GM19239 (cell line): ENCODE results near the gene ZFP64.
"Not testable (repeated sequence)": the region's sequence is repeated elsewhere in the genome, so short reads cannot be mapped to it uniquely, and the experiment has no call there.

Experiments used
- DNase-seq: peaks from one replicate; pipeline ENCODE4 v3.0.0; 2011; ENCODE audit warnings: low spot score; ENCODE audit not compliant: insufficient read length
- FAIRE-seq: peaks from 2 replicates; lab custom pipeline; 2011; peaks lifted over from hg19 to GRCh38; lab: Jason Lieb, UNC

The ZFP64 gene

GRCh38 chr20:52167232-52167840 is 24.2 kb downstream of the ZFP64 start:
- FAIRE-seq (no peak), DNase-seq (no peak)

- FAIRE-seq, result no peak
- DNase-seq, result no peak
Measured at GRCh38 chr20:52166150-52166549, 25.4 kb downstream of the ZFP64 start.

GRCh38 chr20:52160621-52161204 is 30.9 kb downstream of the ZFP64 start:
- no peak for DNase-seq
- no peak for FAIRE-seq

- FAIRE-seq (no peak), DNase-seq (no peak)
Measured at GRCh38 chr20:52160049-52160570, 31.5 kb downstream of the ZFP64 start.

GRCh38 chr20:52154575-52154974 is 37.0 kb downstream of the ZFP64 start:
- DNase-seq (no peak), FAIRE-seq (no peak)

GRCh38 chr20:52153896-52154295 is 37.7 kb downstream of the ZFP64 start:
- DNase-seq (no peak), FAIRE-seq (no peak)

GRCh38 chr20:52152921-52153320 is 38.7 kb downstream of the ZFP64 start:
- DNase-seq, result no peak
- FAIRE-seq, result no peak

- FAIRE-seq (no peak), DNase-seq (no peak)
Measured at GRCh38 chr20:52152416-52152815, 39.2 kb downstream of the ZFP64 start.

GRCh38 chr20:52150440-52151258 is 40.9 kb downstream of the ZFP64 start:
- FAIRE-seq (peak; percentile 70), DNase-seq (peak; percentile 27)

- no peak for DNase-seq
- no peak for FAIRE-seq
Measured at GRCh38 chr20:52145587-52145986, 46.0 kb downstream of the ZFP64 start.

- no peak for FAIRE-seq
- no peak for DNase-seq
Measured at GRCh38 chr20:52143277-52143676, 48.3 kb downstream of the ZFP64 start.

- DNase-seq (no peak), FAIRE-seq (no peak)
Measured at GRCh38 chr20:52142757-52143156, 48.8 kb downstream of the ZFP64 start.

GRCh38 chr20:52139986-52140385 is 51.6 kb downstream of the ZFP64 start:
- DNase-seq (no peak), FAIRE-seq (no peak)

- DNase-seq (no peak), FAIRE-seq (no peak)
Measured at GRCh38 chr20:52137850-52138249, 53.7 kb downstream of the ZFP64 start.

GRCh38 chr20:52133714-52134113 is 57.9 kb downstream of the ZFP64 start:
- DNase-seq, FAIRE-seq: not testable (repeated sequence)

GRCh38 chr20:52132337-52132736 is 59.2 kb downstream of the ZFP64 start:
- DNase-seq (no peak), FAIRE-seq (no peak)

GRCh38 chr20:52131048-52131643 is 60.4 kb downstream of the ZFP64 start:
- no peak for DNase-seq
- FAIRE-seq, result no peak

GRCh38 chr20:52130406-52130805 is 61.2 kb downstream of the ZFP64 start:
- no peak for DNase-seq

GRCh38 chr20:52129611-52130010 is 62.0 kb downstream of the ZFP64 start:
- no peak for DNase-seq
- no peak for FAIRE-seq

More at GRCh38 chr20:52130406-52130805, 61.2 kb downstream of the ZFP64 start:
- no peak for FAIRE-seq

GRCh38 chr20:52127309-52127708 is 64.3 kb downstream of the ZFP64 start:
- no peak for DNase-seq
- no peak for FAIRE-seq

GRCh38 chr20:52124821-52125220 is 66.8 kb downstream of the ZFP64 start:
- no peak for FAIRE-seq
- DNase-seq, result no peak
